H1 (cell line): ENCODE measurements around the gene RUNX1. TPM values are rescaled to one million over a fixed set of nuclear protein-coding genes. Genes with fewer than 3 reads are reported as not detected.

Experiments
- CTCF ChIA-PET: fragments of 300-600 bp; sonication (Branson Sonifier 250); formaldehyde crosslinking; loops from one replicate; lab custom pipeline; 2021; ENCODE audit not compliant: partially characterized antibody; lab: Charles Lee
- POLR2A ChIA-PET: fragments of 300-600 bp; sonication (Branson Sonifier 250); formaldehyde crosslinking; loops from one replicate; lab custom pipeline; 2021; ENCODE audit warnings: inconsistent platforms; ENCODE audit not compliant: partially characterized antibody; lab: Charles Lee
- DNase-seq, 2 experiments: peaks; one replicate each; pipeline versions ENCODE4 v3.0.0 to v3.0.0-alpha.2; 2010 to 2022; ENCODE audit warnings: low spot score in 2 of 2, low read depth in 1 of 2, mixed read lengths in 1 of 2
- FAIRE-seq: peaks from 2 replicates; lab custom pipeline; 2011; peaks lifted over from hg19 to GRCh38; lab: Jason Lieb, UNC
- H2AFZ ChIP-seq: 2 replicates; pipeline ENCODE4 v1.8.1; 2012; ENCODE audit warnings: low read length, inconsistent platforms
- H2AK5ac ChIP-seq: 2 replicates; pipeline ENCODE4 v1.6.1; 2013; ENCODE audit warnings: low read depth, low read length
- H2BK120ac ChIP-seq: replicated peaks from 2 replicates; pipeline ENCODE3; 2013; ENCODE audit warnings: low read depth, low read length, inconsistent platforms
- H2BK12ac ChIP-seq: 2 replicates; pipeline ENCODE4 v1.6.1; 2013; ENCODE audit warnings: low read depth, low read length
- H2BK15ac ChIP-seq: 2 replicates; pipeline ENCODE4 v1.6.1; 2013; ENCODE audit warnings: low read length
- H2BK20ac ChIP-seq: 2 replicates; pipeline ENCODE4 v1.6.1; 2013; ENCODE audit warnings: low read length
- H2BK5ac ChIP-seq: 2 replicates; pipeline ENCODE4 v1.6.1; 2013; ENCODE audit warnings: low read depth, low read length
- H3K14ac ChIP-seq: 2 replicates; pipeline ENCODE4 v1.6.1; 2013; ENCODE audit warnings: inconsistent platforms; ENCODE audit not compliant: insufficient read length
- H3K18ac ChIP-seq: 2 replicates; pipeline ENCODE4 v1.6.1; 2013; ENCODE audit warnings: low read length; ENCODE audit errors: extremely low read depth
- H3K23ac ChIP-seq: 2 replicates; pipeline ENCODE4 v1.6.1; 2013; ENCODE audit warnings: inconsistent platforms; ENCODE audit not compliant: insufficient read length
- H3K23me2 ChIP-seq: 2 replicates; pipeline ENCODE4 v1.6.1; 2013; ENCODE audit warnings: low read depth, low read length
- H3K27ac ChIP-seq: 2 replicates; pipeline ENCODE4 v1.6.1; 2011; ENCODE audit warnings: low read depth, low read length, inconsistent platforms
- H3K27me3 ChIP-seq, 4 experiments: replicated peaks in 1 of 4; 1 replicate in 1 of 4; 2 replicates in 3 of 4; pipeline versions ENCODE4 v1.6.1 to v1.8.1; 2011 to 2013; ENCODE audit warnings: low read length in 3 of 4, mild to moderate bottlenecking in 3 of 4, inconsistent platforms in 2 of 4, mixed read lengths in 2 of 4, moderate library complexity in 1 of 4; ENCODE audit not compliant: control insufficient read depth in 3 of 4, insufficient read depth in 3 of 4; ENCODE audit errors: extremely low read depth in 1 of 4
- H3K36me3 ChIP-seq, 4 experiments: 2 replicates each; pipeline versions ENCODE4 v1.6.1 to v1.8.1; 2011 to 2013; ENCODE audit warnings: mild to moderate bottlenecking in 4 of 4, low read length in 3 of 4, moderate library complexity in 2 of 4, control low read depth in 1 of 4, inconsistent platforms in 1 of 4; ENCODE audit not compliant: insufficient read depth in 4 of 4, control insufficient read depth in 2 of 4
- H3K4ac ChIP-seq: replicated peaks from 2 replicates; pipeline ENCODE3; 2013; ENCODE audit warnings: low read length, low read depth, mixed read lengths, inconsistent platforms; ENCODE audit not compliant: insufficient read length
- H3K4me1 ChIP-seq, 4 experiments: replicated peaks in 1 of 4; 1 replicate in 1 of 4; 2 replicates in 3 of 4; pipeline versions ENCODE4 v1.6.1 to v1.8.1; 2011 to 2013; ENCODE audit warnings: low read length in 3 of 4, inconsistent platforms in 2 of 4, mixed read lengths in 1 of 4; ENCODE audit not compliant: insufficient read depth in 4 of 4, control insufficient read depth in 3 of 4
- H3K4me2 ChIP-seq, 2 experiments: 2 replicates each; pipeline versions ENCODE4 v1.6.1 to v1.8.1; 2011 to 2013; ENCODE audit warnings: low read depth in 2 of 2, low read length in 2 of 2, control low read depth in 1 of 2, inconsistent platforms in 1 of 2, mild to moderate bottlenecking in 1 of 2; ENCODE audit not compliant: insufficient read depth in 1 of 2
- H3K4me3 ChIP-seq, 4 experiments: fragments of 200-600, 300-600 bp in 1 of 4; sonication (generic), shearing (Covaris generic), sonication (Bioruptor Twin) in 1 of 4; 2 replicates each; pipeline versions ENCODE4 v1.5.1 to v1.8.1; 2011 to 2016; ENCODE audit warnings: low read length in 4 of 4, low read depth in 3 of 4, control low read depth in 2 of 4, inconsistent platforms in 2 of 4, mild to moderate bottlenecking in 2 of 4, mixed read lengths in 1 of 4, moderate library complexity in 1 of 4; ENCODE audit not compliant: insufficient read depth in 2 of 4; ENCODE audit errors: extremely low read depth in 1 of 4
- H3K56ac ChIP-seq: replicated peaks from 2 replicates; pipeline ENCODE3; 2013; ENCODE audit warnings: low read depth, mild to moderate bottlenecking, mixed read lengths, low read length, inconsistent platforms; ENCODE audit not compliant: insufficient read length
- H3K79me1 ChIP-seq: 2 replicates; pipeline ENCODE4 v1.6.1; 2013; ENCODE audit warnings: low read depth, low read length, control low read depth
- H3K79me2 ChIP-seq, 2 experiments: 2 replicates each; pipeline versions ENCODE4 v1.6.1 to v1.8.1; 2012 to 2013; ENCODE audit warnings: low read length in 2 of 2, mild to moderate bottlenecking in 2 of 2, inconsistent platforms in 1 of 2; ENCODE audit not compliant: insufficient read depth in 2 of 2, control insufficient read depth in 1 of 2
- H3K9ac ChIP-seq, 4 experiments: replicated peaks in 1 of 4; 1 replicate in 1 of 4; 2 replicates in 3 of 4; pipeline versions ENCODE4 v1.6.1 to v1.8.1; 2011 to 2013; ENCODE audit warnings: low read depth in 3 of 4, low read length in 3 of 4, control low read depth in 2 of 4, mild to moderate bottlenecking in 2 of 4, moderate library complexity in 2 of 4, inconsistent platforms in 1 of 4; ENCODE audit errors: extremely low read depth in 1 of 4
- H3K9me3 ChIP-seq, 2 experiments: 2 replicates each; pipeline versions ENCODE4 v1.6.1 to v1.8.1; 2012 to 2013; ENCODE audit warnings: mild to moderate bottlenecking in 2 of 2, moderate library complexity in 2 of 2, control low read depth in 1 of 2, inconsistent platforms in 1 of 2, low read depth in 1 of 2, low read length in 1 of 2, mixed read lengths in 1 of 2; ENCODE audit not compliant: insufficient read depth in 2 of 2
- H4K20me1 ChIP-seq, 2 experiments: replicated peaks in 1 of 2; 2 replicates each; pipeline versions ENCODE3 to v1.8.1; 2011 to 2013; ENCODE audit warnings: inconsistent platforms in 2 of 2, low read length in 2 of 2, mild to moderate bottlenecking in 1 of 2; ENCODE audit not compliant: insufficient read depth in 2 of 2, control insufficient read depth in 1 of 2
- H4K5ac ChIP-seq: 2 replicates; pipeline ENCODE4 v1.6.1; 2013; ENCODE audit warnings: low read length, low read depth, mixed read lengths, inconsistent platforms; ENCODE audit not compliant: insufficient read length
- H4K8ac ChIP-seq: 2 replicates; pipeline ENCODE4 v1.8.0; 2013; ENCODE audit warnings: mild to moderate bottlenecking, moderate library complexity, low read length, inconsistent platforms; ENCODE audit not compliant: insufficient read depth; ENCODE audit errors: extremely low read depth
- H4K91ac ChIP-seq: replicated peaks from 2 replicates; pipeline ENCODE3; 2013; ENCODE audit warnings: low read length, mixed read lengths, inconsistent platforms; ENCODE audit not compliant: insufficient read length
- ASH2L ChIP-seq: fragments of 200-600, 300-600 bp; sonication (generic); IDR thresholded peaks from one replicate; pipeline ENCODE4 v1.7.1; 2017; ENCODE audit warnings: low read length
- BACH1 ChIP-seq: IDR thresholded peaks from 2 replicates; pipeline ENCODE4 v1.6.1; 2012; ENCODE audit warnings: low read length, improper control_type of control experiment
- BCL11A ChIP-seq, 2 experiments: IDR thresholded peaks; one replicate each; pipeline ENCODE4 v1.6.1; 2011; ENCODE audit warnings: low read depth in 2 of 2, low read length in 2 of 2, mild to moderate bottlenecking in 2 of 2
- CHD1 ChIP-seq: IDR thresholded peaks from 2 replicates; pipeline ENCODE4 v1.6.1; 2012; ENCODE audit warnings: low read depth, low read length, improper control_type of control experiment
- CREB1 ChIP-seq: IDR thresholded peaks from 2 replicates; pipeline ENCODE4 v1.6.1; 2012; ENCODE audit warnings: inconsistent platforms
- KDM1A ChIP-seq: fragments of 200-600, 300-600 bp; sonication (generic); IDR thresholded peaks from 2 replicates; pipeline ENCODE4 v1.7.1; 2016; ENCODE audit warnings: mild to moderate bottlenecking, low read length, borderline replicate concordance
- MAFK ChIP-seq: IDR thresholded peaks from 2 replicates; pipeline ENCODE4 v1.6.1; 2012; ENCODE audit warnings: low read depth, mild to moderate bottlenecking, improper control_type of control experiment, low read length
- NANOG ChIP-seq: IDR thresholded peaks from 2 replicates; pipeline ENCODE4 v1.6.1; 2011; ENCODE audit warnings: low read length, low read depth, mild to moderate bottlenecking, inconsistent platforms; ENCODE audit not compliant: insufficient read depth, poor library complexity, severe bottlenecking
- NRF1 ChIP-seq: IDR thresholded peaks from 2 replicates; pipeline ENCODE4 v1.6.1; 2011; ENCODE audit warnings: mild to moderate bottlenecking, low read depth, low read length, improper control_type of control experiment
- RAD21 ChIP-seq, 2 experiments: IDR thresholded peaks in 1 of 2; conservative IDR thresholded peaks in 1 of 2; 2 replicates each; pipeline ENCODE4 v1.6.1; 2011; ENCODE audit warnings: low read depth in 2 of 2, low read length in 2 of 2, improper control_type of control experiment in 1 of 2, inconsistent platforms in 1 of 2, mild to moderate bottlenecking in 1 of 2, moderate library complexity in 1 of 2
- SP4 ChIP-seq: IDR thresholded peaks from 2 replicates; pipeline ENCODE4 v1.6.1; 2012; ENCODE audit warnings: low read length, inconsistent platforms
- TAF1 ChIP-seq: IDR thresholded peaks from 2 replicates; pipeline ENCODE4 v1.6.1; 2011; ENCODE audit warnings: mild to moderate bottlenecking, low read depth, low read length
- TEAD4 ChIP-seq: IDR thresholded peaks from 2 replicates; pipeline ENCODE4 v1.6.1; 2012; ENCODE audit warnings: low read depth, low read length, inconsistent platforms, mixed read lengths
- YY1 ChIP-seq: IDR thresholded peaks from 2 replicates; pipeline ENCODE4 v1.6.1; 2011; ENCODE audit warnings: low read depth, mild to moderate bottlenecking, low read length
- WGBS, 2 experiments: shearing (Covaris generic) in 1 of 2; methylation state at CpG; one replicate each; pipeline versions ENCODE4 v1.1.6 to v1.1.7; 2013 to 2015; ENCODE audit warnings: low lambda C conversion rate in 2 of 2, mixed read lengths in 2 of 2, inconsistent platforms in 1 of 2, low coverage in 1 of 2, missing lambda C conversion rate in 1 of 2; ENCODE audit not compliant: insufficient replicate concordance in 2 of 2, insufficient coverage in 1 of 2, insufficient read length in 1 of 2; ENCODE audit errors: extremely low coverage in 1 of 2, missing lambda C conversion rate in 1 of 2; 5-methylcytosine and 5-hydroxymethylcytosine counted together
- polyA plus RNA-seq, 7 experiments: library from polyadenylated mRNA; depleted of rRNA in 3 of 7; stranded (reverse) in 5 of 7; unstranded in 2 of 7; fragments of >200 nt in 5 of 7; fragments of 200-250 nt in 2 of 7; gene quantifications; 1 replicate in 5 of 7; 2 replicates in 1 of 7; 4 replicates in 1 of 7; pipeline versions ENCODE4 v1.2.1 to v1.2.3, GENCODE V29; 2011 to 2013; ENCODE audit warnings: missing spikeins in 2 of 7, mixed read lengths in 2 of 7
- total RNA-seq: library from RNA; stranded (reverse); fragmentation: NEBNext Ultra II Directional; extraction: Animal tissue kit (Norgen Biotek cat#: 25700); gene quantifications from 2 replicates; pipeline ENCODE4 v1.2.1, GENCODE V29; 2021
- TF ChIP-seq, protein P1 (sequence below): IDR thresholded peaks from 2 replicates; pipeline ENCODE4 v1.6.1; 2012; ENCODE audit warnings: inconsistent platforms

Gene RUNX1
- total and polyA plus RNA-seq, 2 of the 8 experiments (the other 6 are each of a cell fraction or from before 2014, with no cell fraction given) = 0.20 to 0.60 TPM

DNA sequence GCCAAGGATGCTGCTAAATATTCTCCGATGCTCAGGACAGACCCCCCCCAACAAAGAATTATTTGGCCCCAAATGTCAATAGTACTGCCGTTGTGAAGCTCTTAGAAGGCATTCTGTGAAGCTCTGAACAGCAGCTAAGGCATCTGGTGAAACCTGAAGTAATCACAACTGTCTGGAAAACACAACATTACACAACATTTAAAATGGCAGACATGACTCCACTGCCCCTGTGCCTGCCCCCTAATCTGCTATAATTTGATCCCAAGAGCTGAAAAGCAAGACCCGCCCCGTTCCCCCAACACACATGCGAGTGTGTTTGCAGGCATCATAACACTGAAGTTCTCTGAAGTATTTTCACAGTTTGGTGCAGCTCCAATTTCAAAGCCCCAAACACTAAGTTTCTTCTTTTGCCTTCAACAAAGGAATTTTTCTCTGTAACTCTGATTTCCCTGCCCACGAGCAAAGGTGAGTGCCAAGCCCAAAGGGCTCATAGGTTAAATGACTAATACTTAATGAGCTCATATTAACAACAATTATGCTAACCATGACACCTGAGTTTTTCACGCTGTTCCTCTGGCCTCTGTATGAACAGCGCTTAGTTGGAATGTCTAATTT lies 251.1 kb downstream of the RUNX1 start:
- H4K20me1 ChIP-seq = no peaks in the 10 kb centered on the region
- no peaks in the 10 kb centered on the region for H3K36me3 ChIP-seq
- no peak for TF ChIP-seq YY1
- no peak for TF ChIP-seq NANOG
- no peak for TF ChIP-seq RAD21 (IDR thresholded peaks at IDR 0.05 in 1 of 2, conservative IDR thresholded peaks at IDR 0.05 in 1 of 2; ENCODE audit: low read depth in 2 of 2, low read length in 2 of 2)
- TF ChIP-seq SP4 = no peak
- TF ChIP-seq BACH1 = no peak
- TF ChIP-seq ASH2L = no peak
- no peak for TF ChIP-seq CHD1
- no peak for TF ChIP-seq CREB1
- TF ChIP-seq MAFK = no peak
- TF ChIP-seq NRF1 = no peak
- TF ChIP-seq, protein P1, sequence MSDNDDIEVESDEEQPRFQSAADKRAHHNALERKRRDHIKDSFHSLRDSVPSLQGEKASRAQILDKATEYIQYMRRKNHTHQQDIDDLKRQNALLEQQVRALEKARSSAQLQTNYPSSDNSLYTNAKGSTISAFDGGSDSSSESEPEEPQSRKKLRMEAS = no peak
- TF ChIP-seq TEAD4 = no peak
- TF ChIP-seq BCL11A (IDR thresholded peaks at IDR 0.05; ENCODE audit: low read depth in 2 of 2, low read length in 2 of 2) = no peak
- TF ChIP-seq KDM1A = no peak
- no peak for TF ChIP-seq TAF1

More for the DNA sequence above, 251.1 kb downstream of the RUNX1 start:
- 97% methylated on average over 8 of the region's 8 CpGs; no CpG with 5 or more reads in 1 of the 2 experiments for WGBS, 2 experiments
- H3K4me2 ChIP-seq = no peak overlapping the region
- ChIA-PET POLR2A (no interaction called here), CTCF (interaction anchor here (1.0 to 3.0 kb wide), 6 partner anchors 10 to 92 kb away, joined by 3 to 20 read pairs (median 6); no protein-coding TSS in a partner anchor)
- H3K79me2 ChIP-seq = no peaks in the 10 kb centered on the region
- H2BK20ac ChIP-seq = no peak overlapping the region
- no peak overlapping the region for H4K8ac ChIP-seq
- H3K23me2 ChIP-seq = no peaks in the 10 kb centered on the region
- no peak overlapping the region for H3K4me3 ChIP-seq
- no peaks in the 10 kb centered on the region for H3K79me1 ChIP-seq
- no peak for FAIRE-seq
- H2AFZ ChIP-seq = no peak overlapping the region
- no peak overlapping the region for H2BK5ac ChIP-seq
- no peak overlapping the region for H4K5ac ChIP-seq
- no peak overlapping the region for H2BK12ac ChIP-seq
- H3K27me3 ChIP-seq = no peaks in the 10 kb centered on the region
- H4K91ac ChIP-seq = no peak overlapping the region
- H3K18ac ChIP-seq = no peak overlapping the region
- no peak overlapping the region for H3K4ac ChIP-seq
- no peaks in the 10 kb centered on the region for H3K9me3 ChIP-seq
- no peak overlapping the region for H3K14ac ChIP-seq
- H3K4me1 ChIP-seq = peaks cover 0 to 3% (median under 1%) of the 10 kb centered on the region in 4 experiments; a peak in 3 of 7 replicates
- DNase-seq = no peak
- H2BK15ac ChIP-seq = no peak overlapping the region
- no peak overlapping the region for H2AK5ac ChIP-seq
- H3K27ac ChIP-seq = no peak overlapping the region
- H2BK120ac ChIP-seq = no peak overlapping the region
- no peak overlapping the region for H3K56ac ChIP-seq
- no peak overlapping the region for H3K9ac ChIP-seq
- H3K23ac ChIP-seq = no peak overlapping the region
